A673 (cell line): ENCODE results near the gene GPR17. TPM values are rescaled to one million over a fixed set of nuclear protein-coding genes. Genes with fewer than 3 reads are reported as not detected.

Experiments
- BruUV-seq: library from RNA; stranded (reverse); fragments of 400-500 nt; replicated peaks from 2 replicates; lab custom pipeline; 2021; lab: Mats Ljungman, UMichigan
- CTCF ChIA-PET: fragments of 300-600 bp; sonication (Branson Sonifier 250); formaldehyde crosslinking; loops from one replicate; lab custom pipeline; 2022; ENCODE audit warnings: antibody characterized with exemption; lab: Charles Lee
- POLR2A ChIA-PET: fragments of 300-600 bp; sonication (Branson Sonifier 250); formaldehyde crosslinking; loops from one replicate; lab custom pipeline; 2022; ENCODE audit warnings: antibody characterized with exemption; ENCODE audit not compliant: low non-redundant PET; lab: Charles Lee
- DNase-seq: peaks from one replicate; pipeline ENCODE4 v3.0.0-alpha.2; 2015; ENCODE audit warnings: low spot score
- H3K27ac ChIP-seq: fragments of 200-600 bp; sonication (generic); 2 replicates; pipeline ENCODE4 v1.5.1; 2016; ENCODE audit warnings: mixed run types, low read depth, mild to moderate bottlenecking, mixed read lengths, antibody characterized with exemption, low read length; ENCODE audit not compliant: poor library complexity, severe bottlenecking
- H3K27me3 ChIP-seq: fragments of 200-600 bp; sonication (generic); replicated peaks from 2 replicates; pipeline ENCODE4 v1.6.1; 2017; ENCODE audit warnings: mixed run types, low read depth, mild to moderate bottlenecking, mixed read lengths, antibody characterized with exemption, low read length; ENCODE audit not compliant: insufficient read depth, poor library complexity
- H3K36me3 ChIP-seq: fragments of 200-600 bp; sonication (generic); 2 replicates; pipeline ENCODE4 v1.6.1; 2016; ENCODE audit warnings: mixed run types, mild to moderate bottlenecking, mixed read lengths, antibody characterized with exemption, low read length; ENCODE audit not compliant: insufficient read depth, poor library complexity, severe bottlenecking
- H3K4me1 ChIP-seq: fragments of 200-600 bp; sonication (generic); 2 replicates; pipeline ENCODE4 v1.6.1; 2017; ENCODE audit warnings: mixed run types, mild to moderate bottlenecking, mixed read lengths, antibody characterized with exemption, low read length; ENCODE audit not compliant: insufficient read depth, poor library complexity, severe bottlenecking
- H3K4me3 ChIP-seq: fragments of 200-600 bp; sonication (generic); 2 replicates; pipeline ENCODE4 v1.5.1; 2016; ENCODE audit warnings: low read depth, mixed run types, mild to moderate bottlenecking, mixed read lengths, low read length; ENCODE audit not compliant: poor library complexity, severe bottlenecking
- H3K9me3 ChIP-seq: fragments of 200-600 bp; sonication (generic); 2 replicates; pipeline ENCODE4 v1.6.1; 2016; ENCODE audit warnings: mixed run types, low read depth, mild to moderate bottlenecking, mixed read lengths, antibody characterized with exemption, low read length; ENCODE audit not compliant: poor library complexity, severe bottlenecking
- CTCF ChIP-seq: fragments of 300-800, 200-600 bp; sonication (generic); conservative IDR thresholded peaks from 2 replicates; pipeline ENCODE4 v1.5.1; 2017; ENCODE audit warnings: low read depth, mild to moderate bottlenecking, antibody characterized with exemption, low read length, moderate library complexity, mixed read lengths
- EZH2 ChIP-seq: fragments of 200-600 bp; sonication (generic); IDR thresholded peaks from 2 replicates; pipeline ENCODE4 v1.6.1; 2017; ENCODE audit warnings: borderline replicate concordance, low read depth, mild to moderate bottlenecking, mixed read lengths, antibody characterized with exemption, low read length; ENCODE audit not compliant: poor library complexity, severe bottlenecking
- intact Hi-C: fragments of 100-400 bp; cut with micrococcal nuclease; formaldehyde crosslinking; loops from one replicate; pipeline ENCODE4 v1.10.0; 2022; ENCODE audit not compliant: unreplicated experiment
- total RNA-seq: library from RNA; stranded (reverse); gene quantifications from 2 replicates; pipeline ENCODE4 v1.2.3, GENCODE V29; 2021

The GPR17 gene
- total RNA-seq, 1 experiment from 2014 or later, result 0.45 TPM

DNA sequence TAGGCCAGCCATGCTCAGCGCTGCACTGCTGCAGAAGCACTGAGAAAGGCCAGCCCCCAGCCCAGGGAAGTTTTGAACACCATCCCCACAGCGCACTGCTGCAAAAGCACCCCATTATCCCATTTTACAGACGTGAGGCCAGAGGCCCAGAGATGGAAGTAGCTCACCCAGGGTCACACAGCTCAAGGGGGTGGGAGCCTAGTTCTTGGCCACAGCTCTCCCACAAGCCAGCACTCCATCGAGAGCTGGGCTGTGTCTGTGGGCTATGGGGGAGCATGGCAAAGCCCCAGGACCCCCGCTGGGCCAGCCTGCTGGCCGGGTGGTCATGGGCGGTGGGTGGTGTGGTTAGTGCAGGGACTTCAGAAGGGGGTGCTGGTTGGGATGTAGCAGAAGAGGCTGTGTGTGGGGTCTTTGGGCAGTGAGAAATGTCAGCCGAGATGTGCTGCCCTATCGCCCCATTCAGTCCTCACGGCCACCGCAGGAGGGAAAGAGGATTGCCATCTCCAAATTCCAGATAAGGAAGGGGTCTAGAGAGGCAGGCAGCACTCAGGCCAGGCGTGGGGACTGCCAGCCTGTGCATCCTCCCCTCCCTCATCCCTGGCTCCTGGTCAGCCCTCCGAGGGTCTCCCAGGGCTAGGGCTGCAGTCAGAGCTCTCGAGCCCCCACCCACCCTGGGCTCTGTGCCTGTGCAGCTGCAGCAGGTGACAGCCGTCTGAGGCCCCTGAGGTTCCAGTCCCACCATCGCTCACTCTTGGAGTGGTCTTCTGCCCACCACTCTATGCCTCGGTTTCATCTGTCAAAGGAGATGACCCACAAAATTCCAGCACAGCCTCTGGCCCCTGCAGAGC lies 17.0 kb upstream of the GPR17 start:
- Histone ChIP-seq H3K27me3 (no peaks in the 10 kb centered on the region), H3K36me3 (no peaks in the 10 kb centered on the region), H3K9me3 (no peaks in the 10 kb centered on the region), H3K27ac (no peak overlapping the region), H3K4me3 (no peak overlapping the region), H3K4me1 (no peaks in the 10 kb centered on the region)
- intact Hi-C loops, result no loop called here
- no peak for TF ChIP-seq EZH2
- TF ChIP-seq CTCF, result no peak
- DNase-seq, result no peak
- POLR2A ChIA-PET, result no interaction called here
- BruUV-seq, result no TSS peak
- CTCF ChIA-PET, result no interaction called here

- no peak for DNase-seq
- TF ChIP-seq CTCF, result no peak
- no peak for TF ChIP-seq EZH2
- BruUV-seq, result no TSS peak
- Histone ChIP-seq H3K36me3 (no peaks in the 10 kb centered on the region), H3K4me3 (no peak overlapping the region), H3K27me3 (no peaks in the 10 kb centered on the region), H3K4me1 (no peaks in the 10 kb centered on the region), H3K9me3 (no peaks in the 10 kb centered on the region), H3K27ac (no peak overlapping the region)
- POLR2A ChIA-PET, result no interaction called here
- CTCF ChIA-PET, result no interaction called here
- intact Hi-C loops, result no loop called here
Observed at GRCh38 chr2:127629637-127630036, 16.3 kb upstream of the GPR17 start.

- CTCF ChIA-PET, result no interaction called here
- Histone ChIP-seq H3K27ac (no peak overlapping the region), H3K4me1 (no peaks in the 10 kb centered on the region), H3K36me3 (no peaks in the 10 kb centered on the region), H3K9me3 (no peaks in the 10 kb centered on the region), H3K27me3 (no peaks in the 10 kb centered on the region), H3K4me3 (no peak overlapping the region)
- POLR2A ChIA-PET, result no interaction called here
- TF ChIP-seq CTCF (no peak), EZH2 (no peak)
- no TSS peak for BruUV-seq
- intact Hi-C loops, result no loop called here
- DNase-seq, result no peak
Observed at GRCh38 chr2:127630096-127630863, 15.7 kb upstream of the GPR17 start.
